H1 (cell line): ENCODE data around the gene HNRNPM. TPM values are rescaled to one million over a fixed set of nuclear protein-coding genes. Genes with fewer than 3 reads are reported as not detected.

Experiments used
- CTCF ChIA-PET: fragments of 300-600 bp; sonication (Branson Sonifier 250); formaldehyde crosslinking; loops from one replicate; lab custom pipeline; 2021; ENCODE audit not compliant: partially characterized antibody; lab: Charles Lee
- POLR2A ChIA-PET: fragments of 300-600 bp; sonication (Branson Sonifier 250); formaldehyde crosslinking; loops from one replicate; lab custom pipeline; 2021; ENCODE audit warnings: inconsistent platforms; ENCODE audit not compliant: partially characterized antibody; lab: Charles Lee
- DNase-seq, 2 experiments: peaks; one replicate each; pipeline versions ENCODE4 v3.0.0 to v3.0.0-alpha.2; 2010 to 2022; ENCODE audit warnings: low spot score in 2 of 2, low read depth in 1 of 2, mixed read lengths in 1 of 2
- FAIRE-seq: peaks from 2 replicates; lab custom pipeline; 2011; peaks lifted over from hg19 to GRCh38; lab: Jason Lieb, UNC
- H2AFZ ChIP-seq: 2 replicates; pipeline ENCODE4 v1.8.1; 2012; ENCODE audit warnings: low read length, inconsistent platforms
- H2AK5ac ChIP-seq: 2 replicates; pipeline ENCODE4 v1.6.1; 2013; ENCODE audit warnings: low read depth, low read length
- H2BK120ac ChIP-seq: replicated peaks from 2 replicates; pipeline ENCODE3; 2013; ENCODE audit warnings: low read depth, low read length, inconsistent platforms
- H2BK12ac ChIP-seq: 2 replicates; pipeline ENCODE4 v1.6.1; 2013; ENCODE audit warnings: low read depth, low read length
- H2BK15ac ChIP-seq: 2 replicates; pipeline ENCODE4 v1.6.1; 2013; ENCODE audit warnings: low read length
- H2BK20ac ChIP-seq: 2 replicates; pipeline ENCODE4 v1.6.1; 2013; ENCODE audit warnings: low read length
- H2BK5ac ChIP-seq: 2 replicates; pipeline ENCODE4 v1.6.1; 2013; ENCODE audit warnings: low read depth, low read length
- H3K14ac ChIP-seq: 2 replicates; pipeline ENCODE4 v1.6.1; 2013; ENCODE audit warnings: inconsistent platforms; ENCODE audit not compliant: insufficient read length
- H3K18ac ChIP-seq: 2 replicates; pipeline ENCODE4 v1.6.1; 2013; ENCODE audit warnings: low read length; ENCODE audit errors: extremely low read depth
- H3K23ac ChIP-seq: 2 replicates; pipeline ENCODE4 v1.6.1; 2013; ENCODE audit warnings: inconsistent platforms; ENCODE audit not compliant: insufficient read length
- H3K23me2 ChIP-seq: 2 replicates; pipeline ENCODE4 v1.6.1; 2013; ENCODE audit warnings: low read depth, low read length
- H3K27ac ChIP-seq: 2 replicates; pipeline ENCODE4 v1.6.1; 2011; ENCODE audit warnings: low read depth, low read length, inconsistent platforms
- H3K27me3 ChIP-seq, 4 experiments: replicated peaks in 1 of 4; 1 replicate in 1 of 4; 2 replicates in 3 of 4; pipeline versions ENCODE4 v1.6.1 to v1.8.1; 2011 to 2013; ENCODE audit warnings: low read length in 3 of 4, mild to moderate bottlenecking in 3 of 4, inconsistent platforms in 2 of 4, mixed read lengths in 2 of 4, moderate library complexity in 1 of 4; ENCODE audit not compliant: control insufficient read depth in 3 of 4, insufficient read depth in 3 of 4; ENCODE audit errors: extremely low read depth in 1 of 4
- H3K36me3 ChIP-seq, 4 experiments: 2 replicates each; pipeline versions ENCODE4 v1.6.1 to v1.8.1; 2011 to 2013; ENCODE audit warnings: mild to moderate bottlenecking in 4 of 4, low read length in 3 of 4, moderate library complexity in 2 of 4, control low read depth in 1 of 4, inconsistent platforms in 1 of 4; ENCODE audit not compliant: insufficient read depth in 4 of 4, control insufficient read depth in 2 of 4
- H3K4ac ChIP-seq: replicated peaks from 2 replicates; pipeline ENCODE3; 2013; ENCODE audit warnings: low read length, low read depth, mixed read lengths, inconsistent platforms; ENCODE audit not compliant: insufficient read length
- H3K4me1 ChIP-seq, 4 experiments: replicated peaks in 1 of 4; 1 replicate in 1 of 4; 2 replicates in 3 of 4; pipeline versions ENCODE4 v1.6.1 to v1.8.1; 2011 to 2013; ENCODE audit warnings: low read length in 3 of 4, inconsistent platforms in 2 of 4, mixed read lengths in 1 of 4; ENCODE audit not compliant: insufficient read depth in 4 of 4, control insufficient read depth in 3 of 4
- H3K4me2 ChIP-seq, 2 experiments: 2 replicates each; pipeline versions ENCODE4 v1.6.1 to v1.8.1; 2011 to 2013; ENCODE audit warnings: low read depth in 2 of 2, low read length in 2 of 2, control low read depth in 1 of 2, inconsistent platforms in 1 of 2, mild to moderate bottlenecking in 1 of 2; ENCODE audit not compliant: insufficient read depth in 1 of 2
- H3K4me3 ChIP-seq, 4 experiments: fragments of 200-600, 300-600 bp in 1 of 4; sonication (generic), shearing (Covaris generic), sonication (Bioruptor Twin) in 1 of 4; 2 replicates each; pipeline versions ENCODE4 v1.5.1 to v1.8.1; 2011 to 2016; ENCODE audit warnings: low read length in 4 of 4, low read depth in 3 of 4, control low read depth in 2 of 4, inconsistent platforms in 2 of 4, mild to moderate bottlenecking in 2 of 4, mixed read lengths in 1 of 4, moderate library complexity in 1 of 4; ENCODE audit not compliant: insufficient read depth in 2 of 4; ENCODE audit errors: extremely low read depth in 1 of 4
- H3K56ac ChIP-seq: replicated peaks from 2 replicates; pipeline ENCODE3; 2013; ENCODE audit warnings: low read depth, mild to moderate bottlenecking, mixed read lengths, low read length, inconsistent platforms; ENCODE audit not compliant: insufficient read length
- H3K79me1 ChIP-seq: 2 replicates; pipeline ENCODE4 v1.6.1; 2013; ENCODE audit warnings: low read depth, low read length, control low read depth
- H3K79me2 ChIP-seq, 2 experiments: 2 replicates each; pipeline versions ENCODE4 v1.6.1 to v1.8.1; 2012 to 2013; ENCODE audit warnings: low read length in 2 of 2, mild to moderate bottlenecking in 2 of 2, inconsistent platforms in 1 of 2; ENCODE audit not compliant: insufficient read depth in 2 of 2, control insufficient read depth in 1 of 2
- H3K9ac ChIP-seq, 4 experiments: replicated peaks in 1 of 4; 1 replicate in 1 of 4; 2 replicates in 3 of 4; pipeline versions ENCODE4 v1.6.1 to v1.8.1; 2011 to 2013; ENCODE audit warnings: low read depth in 3 of 4, low read length in 3 of 4, control low read depth in 2 of 4, mild to moderate bottlenecking in 2 of 4, moderate library complexity in 2 of 4, inconsistent platforms in 1 of 4; ENCODE audit errors: extremely low read depth in 1 of 4
- H3K9me3 ChIP-seq, 2 experiments: 2 replicates each; pipeline versions ENCODE4 v1.6.1 to v1.8.1; 2012 to 2013; ENCODE audit warnings: mild to moderate bottlenecking in 2 of 2, moderate library complexity in 2 of 2, control low read depth in 1 of 2, inconsistent platforms in 1 of 2, low read depth in 1 of 2, low read length in 1 of 2, mixed read lengths in 1 of 2; ENCODE audit not compliant: insufficient read depth in 2 of 2
- H4K20me1 ChIP-seq, 2 experiments: replicated peaks in 1 of 2; 2 replicates each; pipeline versions ENCODE3 to v1.8.1; 2011 to 2013; ENCODE audit warnings: inconsistent platforms in 2 of 2, low read length in 2 of 2, mild to moderate bottlenecking in 1 of 2; ENCODE audit not compliant: insufficient read depth in 2 of 2, control insufficient read depth in 1 of 2
- H4K5ac ChIP-seq: 2 replicates; pipeline ENCODE4 v1.6.1; 2013; ENCODE audit warnings: low read length, low read depth, mixed read lengths, inconsistent platforms; ENCODE audit not compliant: insufficient read length
- H4K8ac ChIP-seq: 2 replicates; pipeline ENCODE4 v1.8.0; 2013; ENCODE audit warnings: mild to moderate bottlenecking, moderate library complexity, low read length, inconsistent platforms; ENCODE audit not compliant: insufficient read depth; ENCODE audit errors: extremely low read depth
- H4K91ac ChIP-seq: replicated peaks from 2 replicates; pipeline ENCODE3; 2013; ENCODE audit warnings: low read length, mixed read lengths, inconsistent platforms; ENCODE audit not compliant: insufficient read length
- ASH2L ChIP-seq: fragments of 200-600, 300-600 bp; sonication (generic); IDR thresholded peaks from one replicate; pipeline ENCODE4 v1.7.1; 2017; ENCODE audit warnings: low read length
- CEBPB ChIP-seq: IDR thresholded peaks from 2 replicates; pipeline ENCODE4 v1.6.1; 2012; ENCODE audit warnings: low read depth, low read length
- CREB1 ChIP-seq: IDR thresholded peaks from 2 replicates; pipeline ENCODE4 v1.6.1; 2012; ENCODE audit warnings: inconsistent platforms
- JUN ChIP-seq: IDR thresholded peaks from 2 replicates; pipeline ENCODE4 v1.6.1; 2011; ENCODE audit warnings: low read depth, mild to moderate bottlenecking, improper control_type of control experiment, low read length
- NANOG ChIP-seq: IDR thresholded peaks from 2 replicates; pipeline ENCODE4 v1.6.1; 2011; ENCODE audit warnings: low read length, low read depth, mild to moderate bottlenecking, inconsistent platforms; ENCODE audit not compliant: insufficient read depth, poor library complexity, severe bottlenecking
- RAD21 ChIP-seq, 2 experiments: IDR thresholded peaks in 1 of 2; conservative IDR thresholded peaks in 1 of 2; 2 replicates each; pipeline ENCODE4 v1.6.1; 2011; ENCODE audit warnings: low read depth in 2 of 2, low read length in 2 of 2, improper control_type of control experiment in 1 of 2, inconsistent platforms in 1 of 2, mild to moderate bottlenecking in 1 of 2, moderate library complexity in 1 of 2
- SAP30 ChIP-seq: fragments of 300-600 bp; sonication (generic); IDR thresholded peaks from 2 replicates; pipeline ENCODE4 v1.7.1; 2012; ENCODE audit warnings: low read length, moderate library complexity, mild to moderate bottlenecking, inconsistent platforms; ENCODE audit not compliant: insufficient read depth, insufficient replicate concordance
- SP4 ChIP-seq: IDR thresholded peaks from 2 replicates; pipeline ENCODE4 v1.6.1; 2012; ENCODE audit warnings: low read length, inconsistent platforms
- TEAD4 ChIP-seq: IDR thresholded peaks from 2 replicates; pipeline ENCODE4 v1.6.1; 2012; ENCODE audit warnings: low read depth, low read length, inconsistent platforms, mixed read lengths
- WGBS, 2 experiments: shearing (Covaris generic) in 1 of 2; methylation state at CpG; one replicate each; pipeline versions ENCODE4 v1.1.6 to v1.1.7; 2013 to 2015; ENCODE audit warnings: low lambda C conversion rate in 2 of 2, mixed read lengths in 2 of 2, inconsistent platforms in 1 of 2, low coverage in 1 of 2, missing lambda C conversion rate in 1 of 2; ENCODE audit not compliant: insufficient replicate concordance in 2 of 2, insufficient coverage in 1 of 2, insufficient read length in 1 of 2; ENCODE audit errors: extremely low coverage in 1 of 2, missing lambda C conversion rate in 1 of 2; 5-methylcytosine and 5-hydroxymethylcytosine counted together
- polyA plus RNA-seq, 7 experiments: library from polyadenylated mRNA; depleted of rRNA in 3 of 7; stranded (reverse) in 5 of 7; unstranded in 2 of 7; fragments of >200 nt in 5 of 7; fragments of 200-250 nt in 2 of 7; gene quantifications; 1 replicate in 5 of 7; 2 replicates in 1 of 7; 4 replicates in 1 of 7; pipeline versions ENCODE4 v1.2.1 to v1.2.3, GENCODE V29; 2011 to 2013; ENCODE audit warnings: missing spikeins in 2 of 7, mixed read lengths in 2 of 7
- total RNA-seq: library from RNA; stranded (reverse); fragmentation: NEBNext Ultra II Directional; extraction: Animal tissue kit (Norgen Biotek cat#: 25700); gene quantifications from 2 replicates; pipeline ENCODE4 v1.2.1, GENCODE V29; 2021
- TF ChIP-seq, protein P1 (sequence below), 3 experiments: IDR thresholded peaks; 1 replicate in 2 of 3; 2 replicates in 1 of 3; pipeline versions ENCODE4 v1.5.1 to v1.6.1; 2011; ENCODE audit warnings: low read length in 3 of 3, mild to moderate bottlenecking in 3 of 3, inconsistent platforms in 2 of 3, low read depth in 1 of 3, moderate library complexity in 1 of 3; ENCODE audit not compliant: insufficient read depth in 1 of 3; ENCODE audit errors: control extremely low read depth in 1 of 3

Gene HNRNPM
- total and polyA plus RNA-seq, 2 of the 8 experiments (the other 6 are each of a cell fraction or from before 2014, with no cell fraction given), result 375 to 474 TPM

DNA sequence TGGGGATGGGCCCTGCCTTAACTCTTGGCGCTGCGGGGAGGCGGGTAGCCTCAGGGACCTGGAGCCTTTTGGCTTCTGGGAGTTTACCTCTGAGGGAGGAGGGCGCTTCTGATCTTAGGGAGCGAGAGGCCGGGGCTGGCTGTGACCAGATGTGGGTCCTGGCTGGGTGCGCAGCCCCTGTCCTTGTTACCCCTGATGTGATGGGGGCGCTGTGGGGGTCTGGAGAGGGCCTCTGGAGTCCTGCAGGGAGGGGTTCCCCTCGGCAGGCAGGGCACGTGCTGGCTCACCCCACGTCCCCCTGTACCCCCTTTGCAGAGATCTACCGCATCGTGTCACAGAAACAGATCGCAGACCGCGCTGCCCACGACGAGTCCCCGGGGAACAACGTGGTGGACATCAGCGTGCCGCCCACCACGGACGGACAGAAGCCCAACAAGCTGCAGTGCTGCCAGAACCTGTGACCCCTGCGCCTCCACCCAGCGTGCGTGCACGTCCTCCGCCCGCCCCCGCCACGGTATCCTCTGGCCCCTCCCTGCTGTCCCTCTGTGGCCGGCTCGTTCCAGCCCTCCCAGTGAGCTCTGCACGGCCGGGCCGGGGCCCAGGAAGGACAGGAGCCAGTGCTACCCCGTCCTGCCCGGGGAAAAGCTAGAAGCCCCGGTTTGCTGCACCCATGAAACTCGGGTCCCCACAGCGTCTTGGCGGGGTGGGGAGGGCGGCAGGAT lies 41.5 kb upstream of the HNRNPM start:
- CTCF ChIA-PET, result interaction anchor here (1.2 to 3.5 kb wide), 3 partner anchors 9 to 49 kb away, joined by 3 to 11 read pairs (median 9); no protein-coding TSS in a partner anchor
- Histone ChIP-seq H3K4me2 (no peak overlapping the region), H2BK120ac (no peak overlapping the region), H3K14ac (no peak overlapping the region), H2BK12ac (no peak overlapping the region), H3K27ac (no peak overlapping the region), H2BK5ac (no peak overlapping the region), H3K4ac (no peak overlapping the region), H3K23me2 (no peaks in the 10 kb centered on the region), H3K9me3 (no peaks in the 10 kb centered on the region), H3K4me1 (no peaks in the 10 kb centered on the region; a peak in 1 of 7 replicates), H3K9ac (no peak overlapping the region), H3K18ac (no peak overlapping the region), H4K20me1 (peaks cover 4 to 18% of the 10 kb centered on the region in 2 experiments), H4K5ac (no peak overlapping the region), H2AFZ (no peak overlapping the region), H4K91ac (no peak overlapping the region), H2BK20ac (no peak overlapping the region), H3K23ac (no peak overlapping the region), H2BK15ac (no peak overlapping the region), H3K79me1 (peaks cover 10% of the 10 kb centered on the region), H3K27me3 (no peaks in the 10 kb centered on the region), H2AK5ac (no peak overlapping the region), H3K56ac (no peak overlapping the region), H4K8ac (no peak overlapping the region), H3K79me2 (peaks cover 0 to 4% of the 10 kb centered on the region in 2 experiments; a peak in 1 of 4 replicates), H3K36me3 (peaks cover 0 to 18% (median 10%) of the 10 kb centered on the region in 4 experiments; a peak in 5 of 8 replicates), H3K4me3 (no peak overlapping the region)
- POLR2A ChIA-PET, result interaction anchor here (0.5 to 1.6 kb wide), 3 partner anchors 12 to 136 kb away, joined by 3 to 5 read pairs (median 4); no protein-coding TSS in a partner anchor
- FAIRE-seq, result no peak
- 90% methylated on average over 29 of the region's 44 CpGs; no CpG with 5 or more reads in 1 of the 2 experiments for WGBS, 2 experiments
- DNase-seq, result no peak
- no peak for TF ChIP-seq CEBPB
- TF ChIP-seq TEAD4, result no peak
- TF ChIP-seq RAD21 (IDR thresholded peaks at IDR 0.05 in 1 of 2, conservative IDR thresholded peaks at IDR 0.05 in 1 of 2; ENCODE audit: low read depth in 2 of 2, low read length in 2 of 2), result no peak
- TF ChIP-seq SAP30, result no peak
- TF ChIP-seq NANOG, result no peak
- TF ChIP-seq, protein P1, sequence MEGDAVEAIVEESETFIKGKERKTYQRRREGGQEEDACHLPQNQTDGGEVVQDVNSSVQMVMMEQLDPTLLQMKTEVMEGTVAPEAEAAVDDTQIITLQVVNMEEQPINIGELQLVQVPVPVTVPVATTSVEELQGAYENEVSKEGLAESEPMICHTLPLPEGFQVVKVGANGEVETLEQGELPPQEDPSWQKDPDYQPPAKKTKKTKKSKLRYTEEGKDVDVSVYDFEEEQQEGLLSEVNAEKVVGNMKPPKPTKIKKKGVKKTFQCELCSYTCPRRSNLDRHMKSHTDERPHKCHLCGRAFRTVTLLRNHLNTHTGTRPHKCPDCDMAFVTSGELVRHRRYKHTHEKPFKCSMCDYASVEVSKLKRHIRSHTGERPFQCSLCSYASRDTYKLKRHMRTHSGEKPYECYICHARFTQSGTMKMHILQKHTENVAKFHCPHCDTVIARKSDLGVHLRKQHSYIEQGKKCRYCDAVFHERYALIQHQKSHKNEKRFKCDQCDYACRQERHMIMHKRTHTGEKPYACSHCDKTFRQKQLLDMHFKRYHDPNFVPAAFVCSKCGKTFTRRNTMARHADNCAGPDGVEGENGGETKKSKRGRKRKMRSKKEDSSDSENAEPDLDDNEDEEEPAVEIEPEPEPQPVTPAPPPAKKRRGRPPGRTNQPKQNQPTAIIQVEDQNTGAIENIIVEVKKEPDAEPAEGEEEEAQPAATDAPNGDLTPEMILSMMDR (IDR thresholded peaks at IDR 0.05; ENCODE audit: control extremely low read depth in 1 of 3, insufficient read depth in 1 of 3, low read depth in 1 of 3, low read length in 3 of 3), result no peak
- no peak for TF ChIP-seq JUN
- no peak for TF ChIP-seq ASH2L
- TF ChIP-seq CREB1, result no peak
- TF ChIP-seq SP4, result no peak
